ENCODE data around the gene ADCK1. TPM values are rescaled to one million over a fixed set of nuclear protein-coding genes. Genes with fewer than 3 reads are reported as not detected.
A peak's percentile ranks its signal among the peaks of the same experiment; 100 is the strongest.

The ADCK1 gene
- total RNA-seq, 1 donor from 2014 or later, result 7.8 TPM

- H3K27me3 Mint-ChIP-seq (ENCODE audit: unreplicated experiment), result peaks cover 16% of the 10 kb centered on the region
Measured at GRCh38 chr14:77967110-77967509, 167.2 kb downstream of the ADCK1 start.

GRCh38 chr14:77970646-77971045 lies 170.7 kb downstream of the ADCK1 start:
- H3K4me1 Mint-ChIP-seq (ENCODE audit: unreplicated experiment), result peaks cover 2% of the 10 kb centered on the region
- no peak for DNase-seq (ENCODE audit: extremely low spot score, unreplicated experiment)
- no peak overlapping the region for H3K27ac Mint-ChIP-seq (ENCODE audit: unreplicated experiment)
- H3K27me3 Mint-ChIP-seq (ENCODE audit: unreplicated experiment), result peaks cover 11% of the 10 kb centered on the region
- TF ChIP-seq CTCF (IDR thresholded peaks at IDR 0.05), result no peak
- no peaks in the 10 kb centered on the region for H3K9me3 Mint-ChIP-seq (ENCODE audit: unreplicated experiment)
- no peaks in the 10 kb centered on the region for H3K36me3 Mint-ChIP-seq (ENCODE audit: unreplicated experiment)
- no peak overlapping the region for H3K4me3 Mint-ChIP-seq (ENCODE audit: unreplicated experiment)

More at GRCh38 chr14:77967110-77967509, 167.2 kb downstream of the ADCK1 start:
- Mint-ChIP-seq H3K4me1 (ENCODE audit: unreplicated experiment) (peaks cover 3% of the 10 kb centered on the region), H3K36me3 (ENCODE audit: unreplicated experiment) (no peaks in the 10 kb centered on the region), H3K27ac (ENCODE audit: unreplicated experiment) (no peak overlapping the region), H3K9me3 (ENCODE audit: unreplicated experiment) (no peaks in the 10 kb centered on the region), H3K4me3 (ENCODE audit: unreplicated experiment) (no peak overlapping the region)
- TF ChIP-seq CTCF (IDR thresholded peaks at IDR 0.05), result no peak
- no peak for DNase-seq (ENCODE audit: extremely low spot score, unreplicated experiment)

GRCh38 chr14:77973246-77973645 lies 173.3 kb downstream of the ADCK1 start:
- no peaks in the 10 kb centered on the region for H3K36me3 Mint-ChIP-seq (ENCODE audit: unreplicated experiment)
- DNase-seq (ENCODE audit: extremely low spot score, unreplicated experiment), result no peak
- H3K27ac Mint-ChIP-seq (ENCODE audit: unreplicated experiment), result no peak overlapping the region
- no peak for TF ChIP-seq CTCF (IDR thresholded peaks at IDR 0.05)
- H3K27me3 Mint-ChIP-seq (ENCODE audit: unreplicated experiment), result no peaks in the 10 kb centered on the region
- H3K4me3 Mint-ChIP-seq (ENCODE audit: unreplicated experiment), result no peak overlapping the region
- no peaks in the 10 kb centered on the region for H3K4me1 Mint-ChIP-seq (ENCODE audit: unreplicated experiment)
- no peaks in the 10 kb centered on the region for H3K9me3 Mint-ChIP-seq (ENCODE audit: unreplicated experiment)

GRCh38 chr14:77976591-77976990 lies 176.7 kb downstream of the ADCK1 start:
- peak; percentile 8 for DNase-seq (ENCODE audit: extremely low spot score, unreplicated experiment)
- Mint-ChIP-seq H3K4me3 (ENCODE audit: unreplicated experiment) (no peak overlapping the region), H3K27me3 (ENCODE audit: unreplicated experiment) (no peaks in the 10 kb centered on the region), H3K27ac (ENCODE audit: unreplicated experiment) (no peak overlapping the region), H3K9me3 (ENCODE audit: unreplicated experiment) (no peaks in the 10 kb centered on the region), H3K36me3 (ENCODE audit: unreplicated experiment) (no peaks in the 10 kb centered on the region), H3K4me1 (ENCODE audit: unreplicated experiment) (no peaks in the 10 kb centered on the region)
- TF ChIP-seq CTCF (IDR thresholded peaks at IDR 0.05), result no peak

GRCh38 chr14:77979171-77979570 lies 179.3 kb downstream of the ADCK1 start:
- Mint-ChIP-seq H3K27ac (ENCODE audit: unreplicated experiment) (no peak overlapping the region), H3K4me3 (ENCODE audit: unreplicated experiment) (no peak overlapping the region), H3K27me3 (ENCODE audit: unreplicated experiment) (no peaks in the 10 kb centered on the region), H3K36me3 (ENCODE audit: unreplicated experiment) (no peaks in the 10 kb centered on the region), H3K4me1 (ENCODE audit: unreplicated experiment) (no peaks in the 10 kb centered on the region), H3K9me3 (ENCODE audit: unreplicated experiment) (no peaks in the 10 kb centered on the region)
- peak; percentile 56 for DNase-seq (ENCODE audit: extremely low spot score, unreplicated experiment)
- no peak for TF ChIP-seq CTCF (IDR thresholded peaks at IDR 0.05)

Measured in osteocyte (in vitro differentiated cells).